ENCODE results near the gene CTIF.

GRCh38 chr18:48609114-48609513, 70.3 kb downstream of the CTIF start:
- no peak for TF ChIP-seq EZH2 (IDR thresholded peaks at IDR 0.05; ENCODE audit: borderline replicate concordance, insufficient read depth, low read length, poor library complexity, severe bottlenecking)
- TF ChIP-seq CTCF (IDR thresholded peaks at IDR 0.05; ENCODE audit: poor library complexity, severe bottlenecking): no peak
- no peak for TF ChIP-seq POLR2AphosphoS5 (IDR thresholded peaks at IDR 0.05)
- TF ChIP-seq TAF1 (IDR thresholded peaks at IDR 0.05; ENCODE audit: low read depth): no peak
- TF ChIP-seq RAD21 (conservative IDR thresholded peaks at IDR 0.05): no peak
- TF ChIP-seq EP300 (conservative IDR thresholded peaks at IDR 0.05; ENCODE audit: poor library complexity, severe bottlenecking): no peak
- TF ChIP-seq REST (IDR thresholded peaks at IDR 0.05; ENCODE audit: borderline replicate concordance): no peak

Measured in neural cell (in vitro differentiated cells).